22Rv1 (cell line): Measurements from ENCODE around the gene EMC9.

Experiments used
- H3K27ac ChIP-seq: fragments of 450-650 bp; 2 replicates; pipeline ENCODE4 v1.5.1; 2017
- ZFX ChIP-seq: fragments of 450-650 bp; IDR thresholded peaks from 2 replicates; pipeline ENCODE4 v1.6.1; 2017; ENCODE audit warnings: antibody characterized with exemption, borderline replicate concordance
- TF ChIP-seq, protein P1 (sequence below): fragments of 450-650 bp; IDR thresholded peaks from 2 replicates; pipeline ENCODE4 v1.5.1; 2017; ENCODE audit warnings: mild to moderate bottlenecking

Gene EMC9

DNA sequence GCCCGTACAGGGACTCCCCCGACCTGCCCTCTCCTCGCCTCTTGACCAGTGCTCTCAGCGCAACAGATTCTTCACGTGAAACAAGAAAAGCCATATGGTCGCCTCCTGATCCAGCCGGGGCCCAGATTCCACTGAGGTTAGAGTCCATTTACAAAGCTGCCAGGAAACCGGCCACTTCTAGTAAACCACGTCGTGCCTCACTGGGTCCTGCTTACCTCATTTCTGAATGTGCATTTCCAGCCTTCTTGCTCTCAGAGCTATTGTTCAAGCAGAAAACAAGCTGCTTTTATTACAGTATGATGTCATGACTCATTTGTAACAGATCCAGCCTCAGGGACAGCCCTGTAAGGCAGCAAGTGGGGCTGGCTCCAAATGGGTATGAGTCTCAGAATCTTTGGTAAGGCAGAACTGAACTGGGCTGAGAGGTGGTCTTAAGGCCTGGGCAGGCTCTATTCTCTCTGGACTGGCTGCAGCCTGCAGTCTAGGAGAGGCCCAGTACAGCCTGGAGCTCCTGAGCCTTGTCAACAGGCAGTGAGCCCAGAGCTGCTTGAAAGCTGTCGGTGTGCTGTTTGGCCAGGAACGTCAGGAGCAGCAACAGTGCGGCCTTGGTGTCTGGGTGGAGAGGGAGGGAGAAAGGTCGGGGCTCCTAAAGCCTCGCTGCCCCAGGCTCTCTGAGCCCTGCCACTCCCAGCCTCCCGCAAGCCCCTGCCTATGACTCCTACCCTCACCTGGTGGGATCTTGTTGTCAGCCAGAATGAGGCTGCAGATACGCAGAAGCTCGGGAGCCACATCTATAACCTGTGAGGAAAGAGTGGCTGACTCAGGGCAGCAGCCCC, 38.8 kb upstream of the EMC9 start:
- TF ChIP-seq, protein P1, sequence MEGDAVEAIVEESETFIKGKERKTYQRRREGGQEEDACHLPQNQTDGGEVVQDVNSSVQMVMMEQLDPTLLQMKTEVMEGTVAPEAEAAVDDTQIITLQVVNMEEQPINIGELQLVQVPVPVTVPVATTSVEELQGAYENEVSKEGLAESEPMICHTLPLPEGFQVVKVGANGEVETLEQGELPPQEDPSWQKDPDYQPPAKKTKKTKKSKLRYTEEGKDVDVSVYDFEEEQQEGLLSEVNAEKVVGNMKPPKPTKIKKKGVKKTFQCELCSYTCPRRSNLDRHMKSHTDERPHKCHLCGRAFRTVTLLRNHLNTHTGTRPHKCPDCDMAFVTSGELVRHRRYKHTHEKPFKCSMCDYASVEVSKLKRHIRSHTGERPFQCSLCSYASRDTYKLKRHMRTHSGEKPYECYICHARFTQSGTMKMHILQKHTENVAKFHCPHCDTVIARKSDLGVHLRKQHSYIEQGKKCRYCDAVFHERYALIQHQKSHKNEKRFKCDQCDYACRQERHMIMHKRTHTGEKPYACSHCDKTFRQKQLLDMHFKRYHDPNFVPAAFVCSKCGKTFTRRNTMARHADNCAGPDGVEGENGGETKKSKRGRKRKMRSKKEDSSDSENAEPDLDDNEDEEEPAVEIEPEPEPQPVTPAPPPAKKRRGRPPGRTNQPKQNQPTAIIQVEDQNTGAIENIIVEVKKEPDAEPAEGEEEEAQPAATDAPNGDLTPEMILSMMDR, result no peak
- TF ChIP-seq ZFX, result no peak
- H3K27ac ChIP-seq, result no peak overlapping the region

DNA sequence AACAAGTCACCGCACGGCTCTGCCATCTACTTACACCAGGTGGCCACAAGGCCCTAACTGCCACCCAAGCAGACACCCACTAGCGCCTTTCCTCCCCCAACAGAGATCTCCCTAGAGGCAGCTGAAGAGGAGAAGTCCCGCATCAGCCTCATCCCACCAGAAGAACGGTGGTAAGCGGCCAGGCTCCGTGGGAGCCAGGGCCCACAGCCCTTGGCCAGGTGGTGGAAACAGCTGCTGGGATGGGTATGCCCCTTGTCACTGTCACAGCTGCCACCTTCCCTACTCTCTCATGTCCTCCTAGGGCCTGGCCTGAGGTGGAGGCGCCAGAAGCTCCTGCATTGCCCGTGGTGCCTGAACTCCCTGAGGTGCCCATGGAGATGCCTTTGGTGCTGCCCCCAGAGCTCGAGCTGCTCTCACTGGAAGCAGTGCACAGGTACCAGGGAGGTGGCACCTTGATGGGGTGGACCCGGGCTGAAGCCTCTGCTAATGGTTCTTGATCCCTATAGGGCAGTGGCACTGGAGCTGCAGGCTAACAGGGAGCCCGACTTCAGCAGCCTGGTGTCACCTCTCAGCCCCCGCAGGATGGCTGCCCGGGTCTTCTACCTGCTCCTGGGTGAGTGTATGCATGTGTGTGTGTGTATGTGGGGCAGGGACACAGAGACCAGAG, 38.0 kb upstream of the EMC9 start:
- no peak overlapping the region for H3K27ac ChIP-seq

DNA sequence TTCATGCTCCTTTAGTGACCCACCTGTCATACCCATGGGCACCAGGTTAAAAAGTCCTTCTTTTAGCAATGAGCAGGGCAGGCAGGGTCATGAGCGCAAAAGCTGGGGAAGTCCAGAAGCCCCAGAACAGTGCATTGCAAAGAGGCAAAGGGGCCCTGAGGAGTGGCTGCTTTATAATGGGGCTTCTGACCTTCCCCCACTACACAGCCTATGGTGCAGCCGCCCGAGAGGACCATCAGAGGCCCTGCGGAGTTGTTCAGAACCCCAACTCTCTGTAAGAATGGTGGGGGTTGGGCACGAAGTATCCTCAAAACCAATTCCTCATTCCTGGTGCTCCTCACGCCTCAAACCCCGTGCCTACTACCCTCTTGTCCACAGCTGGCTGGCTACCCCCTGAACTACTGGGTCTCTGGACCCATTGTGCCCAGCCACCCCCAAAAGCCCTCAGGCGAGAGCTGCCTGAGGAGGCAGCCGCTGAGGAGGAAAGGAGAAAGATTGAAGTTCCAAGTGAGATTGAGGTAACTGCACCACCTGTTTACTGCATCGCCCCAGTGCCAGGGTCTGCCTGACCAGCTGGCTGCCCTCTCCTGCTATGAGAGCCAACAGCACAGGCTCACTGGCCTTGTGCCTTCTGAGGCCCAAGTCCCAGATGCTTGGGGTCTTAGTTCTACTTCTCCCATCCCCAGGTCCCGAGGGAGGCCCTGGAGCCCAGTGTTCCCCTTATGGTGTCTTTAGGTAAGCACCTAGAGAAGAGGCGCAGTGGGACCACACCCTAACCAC, 37.2 kb upstream of the EMC9 start:
- no peak overlapping the region for H3K27ac ChIP-seq
- TF ChIP-seq, protein P1, result no peak
- TF ChIP-seq ZFX, result no peak

More for the DNA sequence above, 38.0 kb upstream of the EMC9 start:
- TF ChIP-seq, protein P1, result no peak
- TF ChIP-seq ZFX, result no peak

DNA sequence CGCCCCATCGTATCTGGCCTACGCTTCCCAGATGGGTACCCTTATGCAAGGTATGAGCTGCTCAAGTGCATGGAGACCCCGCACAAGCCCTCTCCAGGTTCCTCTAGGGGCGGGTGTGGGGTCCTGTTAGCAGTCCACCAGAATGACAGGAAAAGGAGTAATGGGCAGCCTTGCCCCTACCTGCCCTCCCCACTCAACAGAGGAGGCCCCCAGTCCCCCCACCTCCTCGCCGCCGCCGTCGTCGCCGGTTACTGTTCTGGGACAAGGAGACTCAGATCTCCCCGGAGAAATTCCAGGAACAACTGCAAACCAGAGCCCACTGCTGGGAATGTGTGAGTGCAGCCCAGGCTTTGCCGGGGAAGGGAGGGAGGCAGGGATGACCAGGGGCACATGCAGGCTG, 36.5 kb upstream of the EMC9 start:
- TF ChIP-seq, protein P1, result no peak
- TF ChIP-seq ZFX, result no peak
- H3K27ac ChIP-seq, result no peak overlapping the region

DNA sequence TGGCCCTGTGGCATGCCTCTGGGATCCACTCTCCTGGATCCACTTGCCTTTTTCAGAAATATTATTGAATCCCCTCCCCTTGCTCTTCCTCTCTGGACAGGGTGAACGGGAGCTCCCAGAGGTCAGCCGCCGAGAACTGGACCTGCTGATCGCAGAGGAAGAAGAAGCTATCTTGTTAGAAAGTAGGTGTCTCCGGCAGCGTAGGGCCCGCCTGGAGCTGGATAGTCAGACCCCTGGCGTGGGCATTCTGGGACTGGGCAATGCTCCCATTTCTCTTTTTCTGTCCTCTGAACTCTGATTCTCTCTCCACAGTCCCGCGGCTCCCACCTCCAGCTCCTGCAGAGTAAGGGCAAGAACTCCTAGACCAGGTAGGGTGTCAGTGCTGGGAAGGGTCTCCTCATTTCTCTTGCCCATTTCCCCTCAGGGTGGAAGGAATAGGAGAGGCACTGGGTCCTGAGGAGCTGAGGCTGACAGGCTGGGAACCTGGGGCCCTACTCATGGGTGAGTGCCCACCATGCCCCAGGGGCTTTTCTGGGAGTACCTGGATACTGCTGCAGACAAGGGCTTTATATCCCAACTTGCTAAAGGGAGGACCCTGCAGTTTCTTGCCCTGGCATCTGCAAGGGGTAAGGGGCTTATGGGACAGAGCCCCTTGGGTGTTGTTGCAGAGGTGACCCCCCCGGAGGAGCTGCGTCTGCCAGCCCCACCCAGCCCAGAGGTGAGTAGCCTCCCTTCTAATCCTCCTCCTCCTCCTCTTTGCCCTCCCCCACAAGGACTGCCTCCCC, 35.8 kb upstream of the EMC9 start:
- TF ChIP-seq, protein P1, result no peak
- TF ChIP-seq ZFX, result no peak
- H3K27ac ChIP-seq, result no peak overlapping the region

DNA sequence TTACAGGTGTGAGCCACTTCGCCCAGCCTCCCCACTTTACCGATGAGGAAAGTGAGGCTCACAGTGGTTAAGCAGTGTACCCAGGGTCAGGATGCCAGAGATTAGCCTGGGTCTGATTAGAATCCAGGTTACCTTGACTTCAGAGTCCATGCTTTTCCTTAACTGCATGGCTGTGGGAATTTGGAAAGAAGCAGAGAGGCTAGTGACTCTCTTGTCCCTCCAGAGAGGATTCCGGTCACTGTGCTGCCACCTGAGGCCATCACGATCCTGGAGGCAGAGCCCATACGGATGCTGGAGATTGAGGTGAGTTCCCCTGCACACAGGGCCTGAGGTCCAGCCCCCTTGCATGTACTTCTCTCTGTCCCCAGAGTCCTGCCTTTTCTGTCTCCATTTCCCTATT, 35.2 kb upstream of the EMC9 start:
- no peak for TF ChIP-seq ZFX
- TF ChIP-seq, protein P1, result no peak
- no peak overlapping the region for H3K27ac ChIP-seq
